GM12874 (cell line): ENCODE results near the gene MRPL1.

Source experiments
- TF ChIP-seq, protein P1 (sequence below): IDR thresholded peaks from 2 replicates; pipeline ENCODE4 v1.5.1; 2011; ENCODE audit warnings: low read depth, mild to moderate bottlenecking, control low read depth, low read length, moderate library complexity; ENCODE audit not compliant: insufficient read depth

MRPL1 gene

GRCh38 chr4:77905651-77906263 is 43.1 kb downstream of the MRPL1 start:
- TF ChIP-seq, protein P1, sequence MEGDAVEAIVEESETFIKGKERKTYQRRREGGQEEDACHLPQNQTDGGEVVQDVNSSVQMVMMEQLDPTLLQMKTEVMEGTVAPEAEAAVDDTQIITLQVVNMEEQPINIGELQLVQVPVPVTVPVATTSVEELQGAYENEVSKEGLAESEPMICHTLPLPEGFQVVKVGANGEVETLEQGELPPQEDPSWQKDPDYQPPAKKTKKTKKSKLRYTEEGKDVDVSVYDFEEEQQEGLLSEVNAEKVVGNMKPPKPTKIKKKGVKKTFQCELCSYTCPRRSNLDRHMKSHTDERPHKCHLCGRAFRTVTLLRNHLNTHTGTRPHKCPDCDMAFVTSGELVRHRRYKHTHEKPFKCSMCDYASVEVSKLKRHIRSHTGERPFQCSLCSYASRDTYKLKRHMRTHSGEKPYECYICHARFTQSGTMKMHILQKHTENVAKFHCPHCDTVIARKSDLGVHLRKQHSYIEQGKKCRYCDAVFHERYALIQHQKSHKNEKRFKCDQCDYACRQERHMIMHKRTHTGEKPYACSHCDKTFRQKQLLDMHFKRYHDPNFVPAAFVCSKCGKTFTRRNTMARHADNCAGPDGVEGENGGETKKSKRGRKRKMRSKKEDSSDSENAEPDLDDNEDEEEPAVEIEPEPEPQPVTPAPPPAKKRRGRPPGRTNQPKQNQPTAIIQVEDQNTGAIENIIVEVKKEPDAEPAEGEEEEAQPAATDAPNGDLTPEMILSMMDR = no peak

DNA sequence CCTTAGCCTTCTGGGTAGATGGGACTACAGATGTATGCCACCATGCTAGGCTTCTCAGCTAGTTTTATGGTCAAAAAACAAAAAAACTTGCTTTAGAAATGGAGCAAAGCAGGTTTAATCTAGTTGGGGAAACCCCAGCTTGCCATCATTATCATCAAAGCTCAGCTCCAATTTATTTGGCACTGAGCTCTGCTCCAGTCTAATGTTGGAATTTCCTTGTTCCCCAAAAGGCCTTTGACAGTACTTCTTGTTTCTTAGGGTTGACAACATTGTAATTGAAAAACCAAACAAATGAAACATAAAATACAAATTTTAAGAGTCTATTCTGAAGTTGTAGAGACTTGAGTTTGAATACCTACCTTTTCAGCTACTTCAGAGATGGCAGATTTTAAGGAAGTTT is 48.0 kb downstream of the MRPL1 start:
- TF ChIP-seq, protein P1 = no peak

DNA sequence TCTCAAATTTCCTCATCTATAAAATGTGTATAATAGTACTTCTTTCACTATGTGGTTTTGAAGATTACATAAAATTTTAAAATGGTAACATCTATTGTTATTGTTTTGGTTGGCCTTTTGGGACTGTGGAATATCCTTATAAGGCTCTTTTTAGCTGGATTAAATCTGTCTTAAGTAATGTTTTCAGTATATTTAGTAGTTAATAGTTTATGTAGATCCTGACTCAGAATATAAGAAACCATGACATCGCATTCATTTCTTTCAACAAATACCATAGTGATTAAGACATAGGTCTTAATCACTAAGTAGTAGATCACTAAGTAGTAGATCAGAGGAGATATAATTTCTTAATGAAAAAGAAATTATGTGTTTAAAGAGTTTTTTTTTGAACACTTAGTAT is 48.5 kb downstream of the MRPL1 start:
- TF ChIP-seq, protein P1 = no peak

GRCh38 chr4:77911842-77912450 is 49.3 kb downstream of the MRPL1 start:
- TF ChIP-seq, protein P1 = no peak

- TF ChIP-seq, protein P1 = no peak
These were observed 50.7 kb downstream of the MRPL1 start for GRCh38 chr4:77913348-77913747.

DNA sequence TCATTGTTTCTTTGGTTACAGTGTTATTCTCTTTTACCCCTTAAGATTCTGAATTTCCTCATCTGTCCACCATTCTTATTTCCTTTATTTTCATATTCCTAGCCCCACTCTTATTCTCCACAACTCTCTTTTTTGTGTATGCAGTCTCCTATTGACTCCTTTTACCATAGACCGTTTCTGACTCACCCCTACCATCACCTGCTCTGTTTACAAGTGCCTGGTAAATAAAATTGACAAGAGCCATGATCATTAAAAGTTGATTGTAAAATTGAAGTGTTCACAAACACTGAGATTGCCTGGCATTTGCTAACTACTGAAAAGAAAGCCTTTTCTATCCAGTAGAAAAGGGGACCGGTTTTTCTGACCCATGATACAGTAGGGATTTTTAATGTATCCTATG is 54.4 kb downstream of the MRPL1 start:
- TF ChIP-seq, protein P1 = no peak

- TF ChIP-seq, protein P1 = no peak
These were observed 55.0 kb downstream of the MRPL1 start for GRCh38 chr4:77917601-77918000.
